Loucy (cell line): ENCODE results near the gene SLC9A9.

Source experiments
- CTCF ChIP-seq: fragments of 200-600 bp; sonication (generic); conservative IDR thresholded peaks from 2 replicates; pipeline ENCODE4 v1.5.1; 2014; ENCODE audit warnings: mild to moderate bottlenecking, antibody characterized with exemption, low read length
- EZH2phosphoT487 ChIP-seq: fragments of 200-600 bp; IDR thresholded peaks from 2 replicates; pipeline ENCODE4 v1.6.1; 2018; ENCODE audit warnings: antibody characterized with exemption, mild to moderate bottlenecking, moderate library complexity, borderline replicate concordance

GRCh38 chr3:143727391-143727790, 120.9 kb downstream of the SLC9A9 start:
- TF ChIP-seq CTCF, result no peak
- no peak for TF ChIP-seq EZH2phosphoT487
